Measurements from ENCODE around the gene ADPRHL1.

The ADPRHL1 gene

GRCh38 chr13:113419531-113420193 is 33.6 kb downstream of the ADPRHL1 start:
- DNase-seq (ENCODE audit: low read depth) = no peak
- TF ChIP-seq, protein P1, sequence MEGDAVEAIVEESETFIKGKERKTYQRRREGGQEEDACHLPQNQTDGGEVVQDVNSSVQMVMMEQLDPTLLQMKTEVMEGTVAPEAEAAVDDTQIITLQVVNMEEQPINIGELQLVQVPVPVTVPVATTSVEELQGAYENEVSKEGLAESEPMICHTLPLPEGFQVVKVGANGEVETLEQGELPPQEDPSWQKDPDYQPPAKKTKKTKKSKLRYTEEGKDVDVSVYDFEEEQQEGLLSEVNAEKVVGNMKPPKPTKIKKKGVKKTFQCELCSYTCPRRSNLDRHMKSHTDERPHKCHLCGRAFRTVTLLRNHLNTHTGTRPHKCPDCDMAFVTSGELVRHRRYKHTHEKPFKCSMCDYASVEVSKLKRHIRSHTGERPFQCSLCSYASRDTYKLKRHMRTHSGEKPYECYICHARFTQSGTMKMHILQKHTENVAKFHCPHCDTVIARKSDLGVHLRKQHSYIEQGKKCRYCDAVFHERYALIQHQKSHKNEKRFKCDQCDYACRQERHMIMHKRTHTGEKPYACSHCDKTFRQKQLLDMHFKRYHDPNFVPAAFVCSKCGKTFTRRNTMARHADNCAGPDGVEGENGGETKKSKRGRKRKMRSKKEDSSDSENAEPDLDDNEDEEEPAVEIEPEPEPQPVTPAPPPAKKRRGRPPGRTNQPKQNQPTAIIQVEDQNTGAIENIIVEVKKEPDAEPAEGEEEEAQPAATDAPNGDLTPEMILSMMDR (conservative IDR thresholded peaks at IDR 0.05; ENCODE audit: low read depth, low read length) = no peak

DNA sequence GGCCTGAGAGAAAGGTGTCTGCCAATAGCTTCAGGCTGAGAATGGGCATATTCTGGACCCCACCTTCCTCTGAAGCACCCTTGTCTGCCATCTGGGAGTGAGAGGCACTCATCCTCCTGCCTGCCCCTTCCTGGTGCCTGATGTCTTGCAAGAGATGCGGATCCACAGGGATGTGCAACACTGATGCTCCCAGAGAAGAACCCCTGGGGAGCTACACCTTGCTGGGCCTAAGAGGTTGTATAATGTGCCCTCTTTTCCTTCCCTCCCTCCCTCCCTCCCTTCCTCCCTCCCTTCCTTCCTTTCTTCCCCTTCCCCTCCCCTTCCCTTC is 34.6 kb downstream of the ADPRHL1 start:
- DNase-seq (ENCODE audit: low read depth) = no peak
- no peak overlapping the region for H3K4me3 ChIP-seq (ENCODE audit: low read length)
- TF ChIP-seq, protein P1 (conservative IDR thresholded peaks at IDR 0.05; ENCODE audit: low read depth, low read length) = no peak

More at GRCh38 chr13:113419531-113420193, 33.6 kb downstream of the ADPRHL1 start:
- H3K4me3 ChIP-seq (ENCODE audit: low read length) = no peak overlapping the region

- no peak overlapping the region for H3K4me3 ChIP-seq (ENCODE audit: low read length)
- no peak for DNase-seq (ENCODE audit: low read depth)
- TF ChIP-seq, protein P1 (conservative IDR thresholded peaks at IDR 0.05; ENCODE audit: low read depth, low read length) = no peak
These were observed 35.2 kb downstream of the ADPRHL1 start for GRCh38 chr13:113417836-113418721.

GRCh38 chr13:113417008-113417751 is 36.1 kb downstream of the ADPRHL1 start:
- TF ChIP-seq, protein P1 (conservative IDR thresholded peaks at IDR 0.05; ENCODE audit: low read depth, low read length) = no peak
- no peak for DNase-seq (ENCODE audit: low read depth)
- H3K4me3 ChIP-seq (ENCODE audit: low read length) = no peak overlapping the region

GRCh38 chr13:113415825-113416224 is 37.5 kb downstream of the ADPRHL1 start:
- no peak for DNase-seq (ENCODE audit: low read depth)
- H3K4me3 ChIP-seq (ENCODE audit: low read length) = no peak overlapping the region
- TF ChIP-seq, protein P1 (conservative IDR thresholded peaks at IDR 0.05; ENCODE audit: low read depth, low read length) = no peak

GRCh38 chr13:113415032-113415431 is 38.3 kb downstream of the ADPRHL1 start:
- DNase-seq (ENCODE audit: low read depth) = no peak
- TF ChIP-seq, protein P1 (conservative IDR thresholded peaks at IDR 0.05; ENCODE audit: low read depth, low read length) = no peak
- H3K4me3 ChIP-seq (ENCODE audit: low read length) = no peak overlapping the region
